ENCODE results near the gene XAF1. TPM values are rescaled to one million over a fixed set of nuclear protein-coding genes. Genes with fewer than 3 reads are reported as not detected.
"Not testable (repeated sequence)": the region's sequence is repeated elsewhere in the genome, so short reads cannot be mapped to it uniquely, and the experiment has no call there.

XAF1 gene
- total and polyA plus RNA-seq, 2 experiments from 2014 or later, result not detected

DNA sequence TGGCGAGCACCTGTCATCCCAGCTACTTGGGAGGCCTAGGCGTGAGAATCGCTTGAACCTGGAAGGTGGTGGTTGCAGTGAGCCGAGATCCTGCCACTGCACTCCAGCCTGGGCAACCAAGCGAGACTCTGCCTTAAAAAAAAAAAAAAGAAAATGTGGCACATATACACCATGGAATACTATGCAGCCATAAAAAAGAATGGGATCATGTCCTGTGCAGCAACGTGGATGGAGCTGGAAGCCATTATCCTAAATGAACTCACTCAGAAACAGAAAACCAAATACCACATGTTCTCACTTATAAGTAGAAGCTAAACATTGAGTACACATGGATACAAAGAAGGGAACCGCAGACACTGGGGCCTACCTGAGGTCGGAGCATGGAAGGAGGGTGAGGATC is 19.1 kb downstream of the XAF1 start:
- not testable (repeated sequence) for H3F3A ChIP-seq (replicated peaks; ENCODE audit: low read depth); ATAC-seq; H3K36me3 ChIP-seq (ENCODE audit: insufficient read depth); H3K79me2 ChIP-seq (replicated peaks; ENCODE audit: insufficient read depth); H2AFZ ChIP-seq; H4K20me1 ChIP-seq (replicated peaks; ENCODE audit: insufficient read depth); H3K36me3 Mint-ChIP-seq (ENCODE audit: low read depth); H3K4me1 ChIP-seq (ENCODE audit: insufficient read depth); H3K9me2 ChIP-seq (ENCODE audit: insufficient read depth); H3K4me3 ChIP-seq; H3K27ac ChIP-seq (ENCODE audit: low read depth); H3K4me1 Mint-ChIP-seq; DNase-seq (ENCODE audit: low spot score); H3K27ac Mint-ChIP-seq; H3K4me2 ChIP-seq; H3K4me3 Mint-ChIP-seq
- peaks cover 28% of the 10 kb centered on the region for H3K27me3 ChIP-seq (ENCODE audit: insufficient read depth)
- Mint-ChIP-seq H3K27me3 (ENCODE audit: insufficient read depth, low read depth, poor library complexity) (peaks cover 20% of the 10 kb centered on the region), H3K9me3 (peaks cover 13% of the 10 kb centered on the region; the same call in 2 of the 3 replicates)

DNA sequence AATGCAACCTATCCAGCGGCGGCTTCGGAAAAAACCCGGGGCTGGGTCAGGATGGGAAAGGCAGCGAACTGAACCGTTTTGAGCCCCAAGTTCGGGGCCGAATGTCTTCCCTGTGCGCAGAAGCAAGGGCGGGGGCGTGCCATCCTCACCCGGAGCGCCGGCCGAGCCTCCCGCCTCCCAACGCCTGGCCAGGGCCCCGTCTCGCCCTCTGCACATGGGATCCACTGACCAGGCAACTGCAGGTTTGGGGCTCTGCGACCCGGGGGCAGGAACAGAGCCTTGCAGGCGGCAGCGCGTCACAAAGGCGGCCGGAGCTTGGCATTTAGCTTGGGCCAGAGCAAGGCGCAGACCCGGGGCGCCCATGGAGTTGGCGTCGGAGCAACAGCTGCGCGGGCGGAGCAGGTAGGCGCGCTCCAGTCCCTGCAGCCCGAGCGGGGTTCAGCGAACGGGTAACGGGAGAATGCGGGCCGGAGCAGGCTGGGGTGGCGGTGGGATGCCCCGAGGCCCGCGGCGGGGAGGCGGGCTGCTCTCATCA is 20.1 kb downstream of the XAF1 start, which contains the start of gene FBXO39:
Gene FBXO39 (plus strand): TSS at position 345 of the 535 bp plus-strand sequence. CDS start 3,654 bp downstream, outside the sequence.
- Histone ChIP-seq H3K9me2 (ENCODE audit: insufficient read depth) (no peaks in the 10 kb centered on the region), H2AFZ (peak within 1 kb of the TSS; percentile 98), H3K4me3 (peak within 1 kb of the TSS; percentile 66), H3K36me3 (ENCODE audit: insufficient read depth) (no peaks in the 10 kb centered on the region), H3F3A (replicated peaks; ENCODE audit: low read depth) (no peaks in the 10 kb centered on the region), H3K4me2 (peak within 1 kb of the TSS; percentile 93), H4K20me1 (replicated peaks; ENCODE audit: insufficient read depth) (no peaks in the 10 kb centered on the region), H3K27me3 (ENCODE audit: insufficient read depth) (peaks cover 28% of the 10 kb centered on the region), H3K27ac (ENCODE audit: low read depth) (no peak within 1 kb of the TSS), H3K79me2 (replicated peaks; ENCODE audit: insufficient read depth) (no peaks in the 10 kb centered on the region), H3K4me1 (ENCODE audit: insufficient read depth) (no peaks in the 10 kb centered on the region)
- DNase-seq (ENCODE audit: low spot score) (peak; percentile 79), ATAC-seq (peak; percentile 96)
- Mint-ChIP-seq H3K27me3 (ENCODE audit: insufficient read depth, low read depth, poor library complexity) (peaks cover 20% of the 10 kb centered on the region), H3K4me3 (peak within 1 kb of the TSS; percentile 75), H3K27ac (no peak within 1 kb of the TSS), H3K9me3 (peaks cover 13% of the 10 kb centered on the region; the same call in 2 of the 3 replicates), H3K4me1 (peaks cover 3% of the 10 kb centered on the region; the same call in 1 of the 3 replicates), H3K36me3 (ENCODE audit: low read depth) (no peaks in the 10 kb centered on the region)
- TF ChIP-seq CREB1 (CRISPR knock-in tag; IDR thresholded peaks at IDR 0.05; ENCODE audit: low read depth) (no peak), EZH2 (IDR thresholded peaks at IDR 0.05; ENCODE audit: low read depth, unreplicated experiment) (peak; percentile 35)

DNA sequence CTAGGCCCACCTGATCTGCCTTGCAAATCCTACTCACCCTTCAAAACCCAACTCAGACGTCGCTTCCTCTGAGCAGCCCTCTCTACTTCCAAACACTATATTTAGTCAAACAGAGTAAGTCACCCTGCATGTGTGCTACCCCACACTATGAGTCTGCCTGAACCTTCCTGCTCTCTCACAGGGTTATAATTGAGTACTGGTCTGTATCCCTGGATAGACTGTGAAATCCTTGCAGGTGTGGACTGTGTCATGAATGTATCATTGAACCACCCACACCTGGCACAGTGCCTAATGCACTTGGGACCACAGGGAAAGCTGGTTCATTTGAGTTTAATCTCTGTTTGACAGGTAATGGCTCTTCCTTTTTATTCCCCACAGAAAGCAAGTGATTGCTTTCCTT is 23.6 kb downstream of the XAF1 start:
- no peaks in the 10 kb centered on the region for H3K36me3 Mint-ChIP-seq (ENCODE audit: low read depth)
- H3K27me3 Mint-ChIP-seq (ENCODE audit: insufficient read depth, low read depth, poor library complexity), result peaks cover 17% of the 10 kb centered on the region
- no peaks in the 10 kb centered on the region for H4K20me1 ChIP-seq (replicated peaks; ENCODE audit: insufficient read depth)
- H3K4me2 ChIP-seq, result no peak overlapping the region
- H3K4me1 Mint-ChIP-seq, result peaks cover 3% of the 10 kb centered on the region; the same call in 1 of the 3 replicates
- peaks cover 28% of the 10 kb centered on the region for H3K27me3 ChIP-seq (ENCODE audit: insufficient read depth)
- no peak overlapping the region for H3K27ac Mint-ChIP-seq
- DNase-seq (ENCODE audit: low spot score) (no peak), ATAC-seq (no peak)
- no peak overlapping the region for H2AFZ ChIP-seq
- H3K36me3 ChIP-seq (ENCODE audit: insufficient read depth), result no peaks in the 10 kb centered on the region
- H3F3A ChIP-seq (replicated peaks; ENCODE audit: low read depth), result no peaks in the 10 kb centered on the region
- H3K9me3 Mint-ChIP-seq, result peaks cover 9% of the 10 kb centered on the region; the same call in 2 of the 3 replicates
- H3K27ac ChIP-seq (ENCODE audit: low read depth), result no peak overlapping the region
- H3K4me1 ChIP-seq (ENCODE audit: insufficient read depth), result no peaks in the 10 kb centered on the region
- H3K79me2 ChIP-seq (replicated peaks; ENCODE audit: insufficient read depth), result no peaks in the 10 kb centered on the region
- no peaks in the 10 kb centered on the region for H3K9me2 ChIP-seq (ENCODE audit: insufficient read depth)
- no peak overlapping the region for H3K4me3 ChIP-seq
- H3K4me3 Mint-ChIP-seq, result no peak overlapping the region
- TF ChIP-seq, protein P1, sequence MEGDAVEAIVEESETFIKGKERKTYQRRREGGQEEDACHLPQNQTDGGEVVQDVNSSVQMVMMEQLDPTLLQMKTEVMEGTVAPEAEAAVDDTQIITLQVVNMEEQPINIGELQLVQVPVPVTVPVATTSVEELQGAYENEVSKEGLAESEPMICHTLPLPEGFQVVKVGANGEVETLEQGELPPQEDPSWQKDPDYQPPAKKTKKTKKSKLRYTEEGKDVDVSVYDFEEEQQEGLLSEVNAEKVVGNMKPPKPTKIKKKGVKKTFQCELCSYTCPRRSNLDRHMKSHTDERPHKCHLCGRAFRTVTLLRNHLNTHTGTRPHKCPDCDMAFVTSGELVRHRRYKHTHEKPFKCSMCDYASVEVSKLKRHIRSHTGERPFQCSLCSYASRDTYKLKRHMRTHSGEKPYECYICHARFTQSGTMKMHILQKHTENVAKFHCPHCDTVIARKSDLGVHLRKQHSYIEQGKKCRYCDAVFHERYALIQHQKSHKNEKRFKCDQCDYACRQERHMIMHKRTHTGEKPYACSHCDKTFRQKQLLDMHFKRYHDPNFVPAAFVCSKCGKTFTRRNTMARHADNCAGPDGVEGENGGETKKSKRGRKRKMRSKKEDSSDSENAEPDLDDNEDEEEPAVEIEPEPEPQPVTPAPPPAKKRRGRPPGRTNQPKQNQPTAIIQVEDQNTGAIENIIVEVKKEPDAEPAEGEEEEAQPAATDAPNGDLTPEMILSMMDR (conservative IDR thresholded peaks at IDR 0.05; ENCODE audit: low read depth in 2 of 2), result no peak
- TF ChIP-seq, protein P2, sequence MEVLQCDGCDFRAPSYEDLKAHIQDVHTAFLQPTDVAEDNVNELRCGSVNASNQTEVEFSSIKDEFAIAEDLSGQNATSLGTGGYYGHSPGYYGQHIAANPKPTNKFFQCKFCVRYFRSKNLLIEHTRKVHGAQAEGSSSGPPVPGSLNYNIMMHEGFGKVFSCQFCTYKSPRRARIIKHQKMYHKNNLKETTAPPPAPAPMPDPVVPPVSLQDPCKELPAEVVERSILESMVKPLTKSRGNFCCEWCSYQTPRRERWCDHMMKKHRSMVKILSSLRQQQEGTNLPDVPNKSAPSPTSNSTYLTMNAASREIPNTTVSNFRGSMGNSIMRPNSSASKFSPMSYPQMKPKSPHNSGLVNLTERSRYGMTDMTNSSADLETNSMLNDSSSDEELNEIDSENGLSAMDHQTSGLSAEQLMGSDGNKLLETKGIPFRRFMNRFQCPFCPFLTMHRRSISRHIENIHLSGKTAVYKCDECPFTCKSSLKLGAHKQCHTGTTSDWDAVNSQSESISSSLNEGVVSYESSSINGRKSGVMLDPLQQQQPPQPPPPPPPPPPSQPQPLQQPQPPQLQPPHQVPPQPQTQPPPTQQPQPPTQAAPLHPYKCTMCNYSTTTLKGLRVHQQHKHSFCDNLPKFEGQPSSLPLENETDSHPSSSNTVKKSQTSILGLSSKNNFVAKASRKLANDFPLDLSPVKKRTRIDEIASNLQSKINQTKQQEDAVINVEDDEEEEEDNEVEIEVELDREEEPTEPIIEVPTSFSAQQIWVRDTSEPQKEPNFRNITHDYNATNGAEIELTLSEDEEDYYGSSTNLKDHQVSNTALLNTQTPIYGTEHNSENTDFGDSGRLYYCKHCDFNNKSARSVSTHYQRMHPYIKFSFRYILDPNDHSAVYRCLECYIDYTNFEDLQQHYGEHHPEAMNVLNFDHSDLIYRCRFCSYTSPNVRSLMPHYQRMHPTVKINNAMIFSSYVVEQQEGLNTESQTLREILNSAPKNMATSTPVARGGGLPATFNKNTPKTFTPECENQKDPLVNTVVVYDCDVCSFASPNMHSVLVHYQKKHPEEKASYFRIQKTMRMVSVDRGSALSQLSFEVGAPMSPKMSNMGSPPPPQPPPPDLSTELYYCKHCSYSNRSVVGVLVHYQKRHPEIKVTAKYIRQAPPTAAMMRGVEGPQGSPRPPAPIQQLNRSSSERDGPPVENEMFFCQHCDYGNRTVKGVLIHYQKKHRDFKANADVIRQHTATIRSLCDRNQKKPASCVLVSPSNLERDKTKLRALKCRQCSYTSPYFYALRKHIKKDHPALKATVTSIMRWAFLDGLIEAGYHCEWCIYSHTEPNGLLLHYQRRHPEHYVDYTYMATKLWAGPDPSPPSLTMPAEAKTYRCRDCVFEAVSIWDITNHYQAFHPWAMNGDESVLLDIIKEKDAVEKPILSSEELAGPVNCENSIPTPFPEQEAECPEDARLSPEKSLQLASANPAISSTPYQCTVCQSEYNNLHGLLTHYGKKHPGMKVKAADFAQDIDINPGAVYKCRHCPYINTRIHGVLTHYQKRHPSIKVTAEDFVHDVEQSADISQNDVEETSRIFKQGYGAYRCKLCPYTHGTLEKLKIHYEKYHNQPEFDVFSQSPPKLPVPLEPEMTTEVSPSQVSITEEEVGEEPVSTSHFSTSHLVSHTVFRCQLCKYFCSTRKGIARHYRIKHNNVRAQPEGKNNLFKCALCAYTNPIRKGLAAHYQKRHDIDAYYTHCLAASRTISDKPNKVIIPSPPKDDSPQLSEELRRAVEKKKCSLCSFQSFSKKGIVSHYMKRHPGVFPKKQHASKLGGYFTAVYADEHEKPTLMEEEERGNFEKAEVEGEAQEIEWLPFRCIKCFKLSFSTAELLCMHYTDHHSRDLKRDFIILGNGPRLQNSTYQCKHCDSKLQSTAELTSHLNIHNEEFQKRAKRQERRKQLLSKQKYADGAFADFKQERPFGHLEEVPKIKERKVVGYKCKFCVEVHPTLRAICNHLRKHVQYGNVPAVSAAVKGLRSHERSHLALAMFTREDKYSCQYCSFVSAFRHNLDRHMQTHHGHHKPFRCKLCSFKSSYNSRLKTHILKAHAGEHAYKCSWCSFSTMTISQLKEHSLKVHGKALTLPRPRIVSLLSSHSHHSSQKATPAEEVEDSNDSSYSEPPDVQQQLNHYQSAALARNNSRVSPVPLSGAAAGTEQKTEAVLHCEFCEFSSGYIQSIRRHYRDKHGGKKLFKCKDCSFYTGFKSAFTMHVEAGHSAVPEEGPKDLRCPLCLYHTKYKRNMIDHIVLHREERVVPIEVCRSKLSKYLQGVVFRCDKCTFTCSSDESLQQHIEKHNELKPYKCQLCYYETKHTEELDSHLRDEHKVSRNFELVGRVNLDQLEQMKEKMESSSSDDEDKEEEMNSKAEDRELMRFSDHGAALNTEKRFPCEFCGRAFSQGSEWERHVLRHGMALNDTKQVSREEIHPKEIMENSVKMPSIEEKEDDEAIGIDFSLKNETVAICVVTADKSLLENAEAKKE (CRISPR knock-in tag; IDR thresholded peaks at IDR 0.05), result no peak
- TF ChIP-seq, protein P3, sequence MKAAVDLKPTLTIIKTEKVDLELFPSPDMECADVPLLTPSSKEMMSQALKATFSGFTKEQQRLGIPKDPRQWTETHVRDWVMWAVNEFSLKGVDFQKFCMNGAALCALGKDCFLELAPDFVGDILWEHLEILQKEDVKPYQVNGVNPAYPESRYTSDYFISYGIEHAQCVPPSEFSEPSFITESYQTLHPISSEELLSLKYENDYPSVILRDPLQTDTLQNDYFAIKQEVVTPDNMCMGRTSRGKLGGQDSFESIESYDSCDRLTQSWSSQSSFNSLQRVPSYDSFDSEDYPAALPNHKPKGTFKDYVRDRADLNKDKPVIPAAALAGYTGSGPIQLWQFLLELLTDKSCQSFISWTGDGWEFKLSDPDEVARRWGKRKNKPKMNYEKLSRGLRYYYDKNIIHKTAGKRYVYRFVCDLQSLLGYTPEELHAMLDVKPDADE (IDR thresholded peaks at IDR 0.05), result no peak
- TF ChIP-seq JUNB (IDR thresholded peaks at IDR 0.05; ENCODE audit: unreplicated experiment) (no peak), EZH2phosphoT487 (IDR thresholded peaks at IDR 0.05; ENCODE audit: unreplicated experiment) (no peak)
